ENCODE data around the gene NFIC.
"Not testable (repeated sequence)": the region's sequence is repeated elsewhere in the genome, so short reads cannot be mapped to it uniquely, and the experiment has no call there.

The NFIC gene

DNA sequence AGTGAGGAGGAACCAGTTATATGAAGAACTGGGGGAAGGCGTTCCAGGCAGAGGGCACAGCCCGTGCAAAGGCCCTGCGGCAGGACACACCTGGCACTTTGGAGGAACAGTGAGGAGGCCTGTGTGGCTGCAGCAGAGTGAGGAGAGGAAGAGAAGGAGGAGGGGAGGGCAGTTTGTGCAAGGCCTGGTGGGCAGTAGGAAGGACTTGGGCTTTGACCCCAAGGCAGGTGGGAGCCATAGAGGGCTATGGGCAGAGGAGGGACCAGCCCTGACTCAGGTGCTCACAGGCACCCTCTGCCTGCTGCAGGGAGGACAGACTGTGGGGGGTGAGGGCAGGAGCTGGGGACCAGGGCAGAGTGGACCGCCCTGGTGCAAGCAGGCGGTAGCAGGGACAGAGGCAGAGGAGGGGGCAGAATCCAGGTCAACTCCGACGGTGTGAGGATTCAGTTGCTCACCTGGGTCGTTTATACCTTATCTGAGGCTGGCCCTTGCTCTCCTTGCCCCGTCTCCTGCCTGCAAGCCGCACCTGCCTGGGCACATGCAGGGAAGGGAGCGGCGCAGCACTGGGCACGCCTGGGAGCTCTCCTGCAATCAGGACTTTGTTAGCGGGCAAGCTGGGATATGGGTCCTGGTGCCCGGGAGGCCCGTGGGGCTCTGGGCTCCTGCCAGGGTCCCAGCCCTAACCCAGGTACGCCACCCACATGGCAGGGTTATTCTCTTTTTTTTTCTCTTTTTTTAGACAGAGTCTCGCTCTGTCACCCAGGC, 34.8 kb downstream of the NFIC start:
- DNase-seq = no peak

DNA sequence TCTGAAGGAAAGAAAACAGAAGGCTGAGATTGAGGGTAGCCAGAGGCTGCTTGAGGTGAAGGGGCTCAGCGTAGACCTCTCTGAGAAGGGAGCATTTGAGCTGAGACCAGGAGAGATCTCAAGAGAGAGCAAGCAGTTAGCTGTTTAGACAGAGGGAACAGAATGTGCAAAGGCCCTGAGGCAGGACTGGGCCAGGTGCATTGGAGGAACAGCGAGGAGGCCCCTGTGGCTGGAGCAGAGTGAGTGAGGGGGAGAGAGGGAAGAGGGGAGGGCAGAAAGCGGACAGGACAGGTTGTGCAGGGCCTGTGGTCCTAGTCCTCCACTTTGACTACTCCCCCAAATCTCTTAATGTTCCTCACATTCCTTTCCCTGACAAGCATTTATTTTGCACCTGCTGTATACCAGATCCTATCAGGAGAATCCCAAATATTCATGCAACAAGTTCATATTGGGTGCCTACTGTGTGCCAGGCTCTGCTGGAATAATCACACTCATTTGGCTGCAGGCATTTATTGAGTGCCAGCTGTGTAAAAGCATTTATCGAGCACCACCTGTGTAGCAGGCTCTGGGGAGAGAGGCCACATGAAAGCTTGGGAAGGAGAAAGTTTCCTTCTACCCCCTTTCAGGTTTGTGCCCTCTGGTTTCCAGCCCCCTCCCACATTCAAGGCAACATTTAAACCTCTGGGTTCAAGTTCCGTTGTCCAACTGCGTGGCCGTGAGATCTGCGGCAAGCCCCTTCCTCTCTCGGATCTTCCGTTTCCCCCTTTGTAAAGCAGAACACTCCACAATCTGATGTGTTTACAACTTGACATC, 36.5 kb downstream of the NFIC start:
- DNase-seq = no peak

DNA sequence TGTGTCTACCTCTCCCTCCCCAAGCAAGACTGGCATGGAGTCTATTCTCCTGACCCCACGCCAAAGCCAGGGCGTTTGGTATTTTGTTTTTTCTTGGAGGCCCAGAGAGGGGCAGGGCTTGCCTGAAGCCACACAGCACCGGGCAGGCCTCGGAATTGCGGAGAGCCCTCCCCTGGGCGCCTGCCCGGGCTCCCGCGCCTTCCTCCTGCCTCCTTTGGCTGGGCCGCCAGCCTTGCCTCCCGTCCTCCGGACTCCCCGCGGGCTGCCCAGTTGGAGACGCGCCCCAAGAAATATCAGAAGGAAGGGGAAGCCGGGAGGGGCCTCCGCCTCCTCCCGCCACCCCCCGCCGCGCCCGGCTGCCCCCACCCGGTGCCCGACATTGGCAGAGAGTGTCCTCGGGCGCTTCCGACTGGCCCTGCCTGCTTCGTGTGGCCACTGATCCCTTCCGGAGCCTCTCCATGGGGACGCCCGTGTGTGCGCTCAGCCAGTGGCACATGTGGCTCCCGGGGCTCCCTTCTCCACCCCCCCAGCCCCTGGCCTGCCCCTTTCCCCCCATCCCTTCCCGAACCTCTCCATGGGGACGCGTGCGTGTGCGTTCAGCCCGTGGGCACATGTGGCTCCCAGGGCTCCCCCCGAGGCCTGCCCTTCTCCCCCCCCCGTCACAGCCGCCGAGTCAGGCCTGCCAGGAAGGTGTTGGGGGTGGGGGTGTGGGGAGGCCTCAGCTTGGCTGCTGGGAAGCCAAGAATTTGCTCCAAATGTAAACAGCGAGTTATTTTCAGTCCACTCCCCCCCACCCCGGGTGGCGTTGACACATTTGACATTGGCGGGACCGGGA, 37.3 kb downstream of the NFIC start:
- DNase-seq = no peak

DNA sequence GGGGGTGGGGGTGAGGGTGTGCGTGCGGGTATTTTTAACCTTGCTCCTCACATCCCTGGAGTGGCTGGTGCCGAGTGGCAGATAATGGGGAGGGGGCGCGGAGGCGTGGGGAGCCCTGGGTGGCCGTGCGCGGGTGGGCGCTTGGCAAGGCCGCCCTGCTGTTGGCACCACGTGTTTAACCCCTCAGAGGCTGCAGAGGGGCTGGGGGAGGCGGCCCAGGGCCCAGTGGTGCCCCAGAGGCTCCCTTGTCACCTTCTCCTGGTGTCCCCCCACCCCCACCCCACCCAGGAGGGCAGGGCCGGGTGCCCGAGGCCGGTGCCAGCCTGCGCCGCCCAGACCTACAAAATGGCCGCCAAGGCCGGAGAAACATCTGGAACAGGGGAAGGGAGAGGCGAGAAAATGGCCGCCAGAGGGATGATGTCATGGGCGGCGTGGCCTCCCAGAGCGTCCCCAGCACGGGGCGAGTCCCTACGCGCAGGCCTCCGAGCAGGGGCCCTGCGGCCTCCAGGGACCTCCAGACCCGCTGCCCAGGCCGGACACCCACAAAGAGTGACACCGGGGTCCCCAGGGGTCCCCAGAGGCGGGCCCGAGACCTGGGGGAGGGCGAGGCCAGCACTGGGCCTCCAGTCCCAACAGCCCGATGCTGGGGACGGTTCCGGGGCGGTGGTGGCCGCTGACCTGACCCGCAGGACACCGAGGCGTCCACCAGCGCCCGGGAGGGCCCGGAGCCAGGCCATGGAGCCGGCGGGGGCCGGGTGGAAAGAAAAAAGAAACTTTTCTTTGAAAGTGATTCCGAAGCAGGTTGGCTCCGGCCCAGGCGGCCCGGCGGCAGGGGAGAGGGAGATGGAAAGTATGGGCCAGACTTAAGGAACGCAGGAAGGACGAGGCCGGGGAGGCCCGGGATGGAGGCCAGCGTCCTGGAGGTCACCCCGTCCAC, 38.2 kb downstream of the NFIC start:
- DNase-seq = no peak

DNA sequence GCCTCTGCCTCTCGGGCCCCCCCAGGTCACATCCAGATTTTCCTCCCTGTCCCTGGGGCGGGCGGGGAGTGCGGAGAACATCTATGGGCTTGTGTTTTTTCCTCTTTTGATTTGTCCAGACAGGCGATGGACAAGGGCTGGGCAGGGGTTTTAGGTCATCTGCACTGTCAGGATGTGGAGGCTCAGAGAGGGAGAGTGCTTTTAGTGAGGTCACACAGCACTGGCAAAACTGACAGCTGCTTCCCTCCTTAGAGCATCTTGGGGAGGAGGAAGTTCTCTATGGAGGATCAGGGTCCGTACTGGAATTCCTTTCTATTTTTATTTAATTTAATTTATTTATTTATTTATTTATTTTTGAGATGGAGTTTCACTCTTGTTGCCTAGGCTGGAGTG, 38.9 kb downstream of the NFIC start:
- DNase-seq = no peak

DNA sequence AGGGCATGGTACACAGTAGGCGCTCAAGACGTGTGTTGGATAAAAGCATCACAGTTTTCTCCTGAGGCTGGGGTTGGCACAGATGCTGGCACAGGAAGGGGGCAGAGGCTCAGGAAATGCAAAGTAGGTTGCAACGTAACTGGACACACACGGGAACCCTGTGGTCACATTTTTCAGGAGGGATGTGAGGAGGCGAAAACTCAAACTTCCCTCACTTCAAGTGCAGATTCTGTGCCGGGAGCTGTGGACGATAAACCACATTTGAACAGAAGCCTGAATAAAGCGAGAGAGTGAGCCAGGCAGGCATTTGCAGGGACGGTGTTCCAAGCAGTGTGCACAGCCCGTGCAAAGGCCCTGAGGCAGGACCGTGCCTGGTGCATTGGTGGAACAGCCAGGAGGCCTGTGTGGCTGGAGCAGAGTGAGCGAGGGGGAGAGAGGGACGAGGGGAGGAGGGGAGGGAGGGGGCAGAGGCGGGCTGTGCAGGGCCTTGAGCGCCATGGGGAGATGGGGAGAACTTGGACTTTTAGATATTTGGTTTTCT, 40.3 kb downstream of the NFIC start:
- no peak for DNase-seq

DNA sequence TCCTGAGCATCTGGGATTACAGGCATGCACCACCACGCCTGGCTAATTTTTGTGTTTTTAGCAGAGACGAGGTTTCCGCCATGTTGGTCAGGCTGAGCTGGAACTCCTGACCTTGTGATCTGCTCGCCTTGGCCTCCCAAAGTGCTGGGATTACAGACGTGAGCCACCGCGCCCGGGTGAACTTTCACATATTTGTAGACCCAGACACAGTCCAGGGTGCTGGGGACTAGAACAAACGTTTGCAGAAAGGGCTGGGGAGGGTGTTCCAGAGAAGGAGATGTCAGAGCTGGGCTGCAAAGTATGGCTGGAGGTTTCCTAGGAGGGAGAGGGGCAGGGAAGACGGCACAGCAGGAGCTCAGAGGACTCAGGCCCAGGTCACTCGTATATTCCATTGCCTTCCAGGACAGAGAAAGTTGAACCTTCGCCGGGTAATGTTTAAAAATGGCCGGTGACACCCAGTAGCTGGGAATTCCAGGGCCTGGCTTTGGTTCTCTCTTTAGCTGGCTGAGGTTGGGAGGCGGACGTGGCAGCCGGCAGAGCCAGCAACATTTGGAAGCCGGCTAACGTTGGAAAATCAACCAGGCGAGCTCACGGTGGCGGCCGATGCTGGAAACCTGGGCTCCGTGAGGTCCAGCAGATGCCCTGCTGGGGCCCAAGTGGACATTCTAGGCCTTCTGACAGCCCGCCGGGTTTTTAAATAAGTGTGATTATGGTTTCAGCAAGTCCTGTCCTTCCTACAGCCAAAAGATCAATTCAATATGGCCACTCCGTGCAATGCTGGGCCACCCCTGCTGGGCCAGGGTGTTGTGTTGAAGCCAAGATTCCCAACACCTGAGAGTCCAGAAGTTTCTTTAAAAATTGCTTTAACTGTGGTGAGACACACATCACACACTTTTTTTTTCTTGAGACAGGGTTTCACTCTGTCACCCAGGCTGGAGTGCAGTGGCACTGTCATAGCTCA, 41.5 kb downstream of the NFIC start:
- no peak for DNase-seq

DNA sequence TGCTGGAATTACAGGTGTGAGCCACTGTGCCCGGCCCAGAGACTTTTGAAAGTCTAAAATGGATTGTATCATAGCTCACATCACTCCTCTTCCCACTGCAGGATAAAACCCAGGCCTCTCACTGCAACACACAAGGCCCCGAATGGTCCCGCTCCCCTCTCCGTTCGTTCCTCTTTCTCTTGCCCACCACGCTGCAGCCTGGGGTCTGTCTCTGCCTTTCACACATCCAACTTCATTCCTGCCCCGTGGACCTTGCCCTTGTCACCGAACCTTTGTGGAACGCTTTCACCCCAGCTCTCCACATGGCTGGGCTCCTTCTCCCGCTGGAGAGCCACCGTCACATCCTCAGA, 42.6 kb downstream of the NFIC start:
- no peak for DNase-seq

DNA sequence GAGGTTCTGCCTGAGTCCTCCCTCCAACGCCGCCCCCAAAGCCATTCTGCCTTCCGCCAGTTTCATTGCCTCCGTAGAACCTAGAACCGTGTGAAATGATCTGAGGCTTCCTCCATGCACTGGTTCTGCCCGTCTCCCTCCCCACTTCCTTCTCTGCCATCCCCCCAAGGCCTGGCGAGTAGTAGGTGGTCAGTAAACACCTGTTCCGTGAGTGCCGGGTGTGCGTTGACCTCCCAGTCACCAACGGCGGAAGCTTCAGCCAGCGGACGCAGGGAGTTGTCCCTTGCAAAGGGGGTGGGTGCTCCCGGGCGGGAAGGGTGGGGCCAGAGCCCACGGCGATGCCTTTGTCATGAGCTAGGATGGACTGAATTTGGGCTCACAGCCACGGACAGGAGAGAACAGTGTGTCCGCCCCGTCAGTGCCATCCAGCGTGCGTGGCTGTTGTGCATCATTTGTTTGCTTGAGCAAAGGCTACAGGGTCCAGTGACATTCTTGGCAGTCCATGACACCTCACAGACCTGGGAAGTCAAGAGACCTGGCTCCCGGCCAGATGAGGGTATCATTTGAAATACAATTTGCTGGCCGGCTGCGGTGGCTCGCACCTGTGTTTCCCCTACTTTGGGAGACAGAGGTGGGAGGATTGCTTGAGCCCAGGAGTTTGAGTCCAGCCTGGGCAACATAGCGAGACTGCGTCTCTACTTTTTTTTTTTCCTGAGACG, 43.1 kb downstream of the NFIC start:
- no peak for DNase-seq

DNA sequence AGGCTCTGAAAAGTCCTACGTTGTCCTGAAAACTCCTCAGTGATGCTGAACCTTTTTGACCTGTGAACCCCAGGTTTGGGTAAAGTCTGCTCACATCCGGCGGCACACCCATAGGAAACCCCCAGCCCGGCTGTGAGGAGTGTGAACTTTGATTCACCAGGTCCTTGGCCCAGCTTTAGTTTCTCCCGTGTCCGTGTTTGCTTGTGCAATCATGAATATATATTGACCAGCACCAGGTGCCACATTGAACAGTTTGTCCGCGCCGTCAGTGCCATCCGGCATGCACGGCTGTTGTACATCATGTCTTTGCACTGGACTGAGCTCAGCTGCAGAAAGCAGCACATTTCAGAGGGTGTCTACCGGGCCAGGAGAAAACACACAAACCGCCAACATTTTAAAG, 45.3 kb downstream of the NFIC start:
- no peak for DNase-seq

DNA sequence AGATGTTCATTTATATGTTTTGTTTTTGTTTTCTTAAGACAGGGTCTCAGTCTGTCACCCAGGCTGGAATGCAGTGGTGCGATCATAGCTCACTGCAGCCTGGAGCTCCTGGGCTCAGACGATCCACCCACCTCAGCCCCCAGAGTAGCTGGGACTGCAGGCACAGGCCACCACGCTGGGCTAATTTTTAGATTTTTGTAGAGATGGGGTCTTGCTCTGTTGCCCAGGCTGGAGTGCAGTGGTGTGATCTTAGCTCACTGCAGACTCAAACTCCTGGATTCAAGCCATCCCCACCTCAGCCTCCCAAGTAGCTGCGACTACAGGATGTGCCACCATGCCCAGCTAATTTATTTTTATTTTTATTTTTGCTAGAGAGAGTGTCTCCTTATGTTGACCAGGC, 45.7 kb downstream of the NFIC start:
- DNase-seq = no peak

DNA sequence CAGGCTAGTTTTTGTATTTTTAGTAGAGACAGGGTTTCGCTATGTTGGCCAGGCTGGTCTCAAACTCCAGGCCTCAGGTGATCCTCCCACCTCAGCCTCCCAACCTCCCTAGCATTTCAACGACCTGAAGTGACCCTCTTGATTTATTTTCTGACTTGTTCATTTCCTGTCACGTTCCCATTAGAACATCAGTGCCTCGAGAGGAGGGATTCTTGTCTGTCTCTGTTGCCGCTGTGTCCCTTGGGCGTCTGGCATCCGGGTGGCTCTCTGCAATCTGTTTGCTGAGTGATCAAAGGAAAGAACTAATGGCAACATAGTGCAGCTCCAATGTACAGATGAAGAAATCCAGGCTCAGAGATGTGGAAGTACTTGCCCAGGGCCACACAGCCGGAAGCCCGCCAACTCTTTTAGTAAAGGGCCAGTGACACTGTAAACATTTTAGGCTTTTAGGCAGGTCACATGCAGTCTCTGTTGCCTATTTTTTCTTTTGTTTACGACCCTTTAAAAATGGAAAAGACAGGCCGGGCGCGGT, 47.5 kb downstream of the NFIC start:
- DNase-seq = no peak

DNA sequence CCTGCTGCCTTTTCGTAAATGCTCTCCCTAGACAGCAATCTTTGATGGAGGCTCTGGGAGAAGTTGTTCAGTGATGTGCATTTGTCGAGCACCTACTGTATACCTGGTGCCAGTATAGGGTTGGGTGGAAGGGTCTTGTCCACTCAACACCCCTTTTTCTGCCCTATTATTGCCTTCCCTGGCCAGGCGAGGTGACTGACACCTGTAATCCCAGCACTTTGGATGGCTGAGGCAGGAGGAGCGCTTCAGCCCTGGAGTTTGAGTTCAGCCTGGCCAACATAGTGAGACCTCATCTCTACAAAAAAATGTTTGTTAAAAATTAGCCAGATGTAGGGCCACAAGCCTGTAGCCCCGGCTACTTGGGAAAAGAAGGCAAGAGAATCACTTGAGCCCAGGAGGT, 49.3 kb downstream of the NFIC start:
- no peak for DNase-seq

DNA sequence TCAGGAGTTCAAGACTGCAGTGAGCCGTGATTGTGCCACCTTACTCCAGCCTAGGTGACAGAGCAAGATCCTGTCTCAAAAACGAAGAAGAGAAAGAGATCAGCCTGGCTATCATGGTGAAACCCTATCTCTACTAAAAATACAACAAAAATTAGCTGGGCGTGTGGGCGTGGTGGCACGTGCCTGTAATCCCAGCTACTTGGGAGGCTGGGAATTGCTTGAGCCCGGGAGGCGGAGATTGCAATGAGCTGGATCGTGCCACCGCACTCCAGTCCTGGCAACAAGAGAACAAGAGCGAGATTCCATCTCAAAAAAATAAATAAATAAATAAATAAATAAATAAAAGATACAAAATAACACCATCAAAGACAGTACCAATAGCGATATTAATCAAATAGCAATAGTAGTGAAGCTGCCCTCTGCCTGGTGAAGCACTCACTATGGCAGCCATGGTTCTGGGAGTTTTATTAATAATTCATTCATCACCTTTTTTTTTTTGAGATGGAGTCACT, 53.9 kb downstream of the NFIC start:
- no peak for DNase-seq

DNA sequence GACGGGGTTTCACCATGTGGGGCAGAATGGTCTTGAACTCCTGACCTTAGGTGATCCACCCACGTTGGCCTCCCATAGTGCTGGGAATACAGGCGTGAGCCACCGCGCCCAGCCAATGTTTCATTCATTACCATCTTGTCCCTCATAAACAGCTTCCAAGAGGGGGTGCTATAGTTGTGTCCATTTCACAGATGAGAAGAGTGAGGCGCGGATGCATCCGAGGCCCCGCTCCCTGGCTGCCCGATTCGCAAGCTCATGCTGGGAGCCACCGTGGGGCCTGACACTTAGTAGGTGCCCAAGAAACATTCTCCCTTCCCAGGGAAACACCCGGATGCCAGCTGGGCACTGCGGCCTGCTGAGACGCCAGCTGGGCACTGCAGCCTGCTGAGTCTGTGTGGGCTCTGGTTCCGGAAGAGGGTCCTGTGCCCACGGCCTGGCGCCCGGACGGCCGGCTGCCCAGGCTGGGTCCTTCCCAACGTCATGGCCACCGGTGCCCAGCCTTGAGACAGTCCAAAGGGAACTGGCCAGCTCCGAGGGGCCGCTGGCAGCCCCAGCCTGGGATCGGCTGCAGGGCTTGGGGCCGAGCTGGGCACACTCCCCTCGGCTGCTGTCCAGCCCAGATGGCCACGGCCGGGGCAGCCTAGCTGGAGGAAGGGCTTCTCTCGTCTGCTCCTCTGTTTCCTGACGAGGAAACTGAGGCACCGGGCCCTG, 54.7 kb downstream of the NFIC start:
- DNase-seq = no peak

DNA sequence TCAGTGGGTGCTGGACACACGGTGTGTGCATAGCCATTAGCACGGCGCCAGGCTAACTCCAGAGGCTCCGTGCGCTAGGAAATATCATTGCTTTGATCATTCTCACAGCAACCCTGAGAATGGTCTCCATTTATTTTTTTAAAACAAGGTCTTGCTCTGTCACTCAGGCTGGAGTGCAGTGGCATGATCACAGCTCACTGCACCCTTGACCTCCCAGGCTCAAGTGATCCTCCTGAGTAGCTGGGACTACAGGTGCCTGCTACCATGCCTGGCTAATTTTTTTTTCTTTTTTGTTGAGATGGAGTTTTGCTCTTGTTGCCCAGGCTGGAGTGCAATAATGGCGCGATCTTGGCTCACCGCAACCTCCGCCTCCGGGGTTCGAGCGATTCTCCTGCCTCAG, 55.3 kb downstream of the NFIC start:
- not testable (repeated sequence) for DNase-seq

DNA sequence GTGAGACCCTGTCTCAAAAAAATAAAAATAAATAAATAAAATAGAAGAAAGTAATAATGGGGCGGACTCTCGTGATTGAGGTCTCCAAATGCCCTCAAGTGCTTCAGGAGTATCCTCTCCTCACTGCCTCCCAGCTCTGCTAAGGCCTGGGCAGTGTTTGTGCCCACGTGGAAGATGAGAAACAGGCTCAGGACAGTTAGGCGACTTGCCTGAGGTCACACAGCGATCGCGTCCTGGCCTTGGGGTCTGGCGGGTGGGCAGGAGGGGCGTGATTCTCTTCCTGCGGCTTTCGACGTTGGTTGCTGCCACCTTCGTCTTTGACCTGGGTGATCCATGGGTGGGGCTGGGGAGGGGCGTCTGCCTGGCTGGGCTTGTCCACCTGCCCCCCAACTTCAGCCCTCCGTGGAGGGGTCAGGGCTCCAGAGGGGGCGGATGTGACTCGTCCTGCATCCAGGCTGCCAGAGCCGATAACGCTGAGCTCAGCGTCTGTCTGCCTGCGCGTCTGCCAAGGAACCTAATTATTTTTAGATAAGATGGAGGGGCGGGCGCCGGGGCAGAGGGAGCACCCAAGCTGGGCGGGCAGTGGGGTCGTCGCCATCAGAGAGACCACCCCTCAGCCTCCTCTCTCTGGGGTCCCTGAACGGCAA, 56.9 kb downstream of the NFIC start:
- no peak for DNase-seq

DNA sequence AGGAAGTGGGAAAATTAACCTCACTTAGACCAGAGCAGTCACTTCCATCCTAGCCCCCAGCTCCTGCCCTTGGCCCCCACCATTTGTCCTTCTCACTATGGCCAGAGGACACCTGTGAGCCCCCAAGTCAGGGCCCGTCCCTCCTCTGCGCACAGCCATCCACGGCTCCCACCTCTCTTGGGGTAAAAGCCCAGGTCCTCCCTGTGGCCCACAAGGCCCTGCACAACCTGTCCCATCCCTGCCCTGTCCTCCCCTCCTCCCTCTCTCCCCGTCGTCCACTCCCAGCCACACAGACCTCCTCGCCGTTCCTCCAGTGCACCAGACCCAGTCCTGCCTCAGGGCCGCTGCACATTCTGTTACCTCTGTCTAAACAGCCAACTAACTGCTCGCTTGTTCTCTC, 60.0 kb downstream of the NFIC start:
- DNase-seq = no peak

DNA sequence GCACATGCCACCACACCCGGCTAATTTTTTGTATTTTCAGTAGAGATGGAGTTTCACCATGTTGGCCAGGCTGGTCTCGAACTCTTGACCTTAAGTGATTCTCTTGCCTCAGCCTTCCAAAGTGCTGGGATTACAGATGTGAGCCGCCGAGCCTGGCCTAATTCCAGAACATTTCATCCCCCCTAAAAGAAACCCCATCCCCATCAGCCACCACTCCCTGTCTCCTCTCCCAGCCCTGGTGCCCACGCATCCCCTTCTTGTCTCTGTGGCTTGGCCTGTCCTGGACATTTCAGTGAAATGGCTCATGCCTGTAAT, 63.9 kb downstream of the NFIC start:
- not testable (repeated sequence) for DNase-seq

Data from activated CD4-positive, alpha-beta T cell treated with anti-CD3 and anti-CD28 coated beads for 48 hours (primary cell).